Measurements from ENCODE around the gene METTL27. TPM values are rescaled to one million over a fixed set of nuclear protein-coding genes. Genes with fewer than 3 reads are reported as not detected.
"Not testable (repeated sequence)": the region's sequence is repeated elsewhere in the genome, so short reads cannot be mapped to it uniquely, and the experiment has no call there.

The METTL27 gene, protein sequence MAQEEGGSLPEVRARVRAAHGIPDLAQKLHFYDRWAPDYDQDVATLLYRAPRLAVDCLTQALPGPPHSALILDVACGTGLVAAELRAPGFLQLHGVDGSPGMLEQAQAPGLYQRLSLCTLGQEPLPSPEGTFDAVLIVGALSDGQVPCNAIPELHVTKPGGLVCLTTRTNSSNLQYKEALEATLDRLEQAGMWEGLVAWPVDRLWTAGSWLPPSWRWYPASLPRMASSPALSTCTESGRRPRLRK
- polyA plus RNA-seq (ENCODE audit: low read depth in 6 of 6) = 1 to 10 TPM in 3 of 6 donors, under 1 TPM in 1, not detected in 2; 0.61 to 3.9 (median 1.6) TPM

- no peaks in the 10 kb centered on the region for H3K9me3 Mint-ChIP-seq
- H3K4me1 Mint-ChIP-seq = peaks cover 19 to 44% (median 33%) of the 10 kb centered on the region in 3 donors
- no peaks in the 10 kb centered on the region for H3K27me3 Mint-ChIP-seq
- ATAC-seq (ENCODE audit: low read depth in 2 of 2) (peak; percentile 98), DNase-seq (peak; percentile 84)
- peak within 1 kb of the TSS in 4 of 6 donors; percentile 38 to 87 (median 69) for H3K27ac Mint-ChIP-seq
- H3K4me3 Mint-ChIP-seq = peak within 1 kb of the TSS; percentile 78 to 91 (median 88)
- H3K36me3 Mint-ChIP-seq = no peaks in the 10 kb centered on the region
Observed at GRCh38 chr7:73842067-73842976, at the start of gene METTL27. METTL27 (minus strand) TSS chr7:73842516; CDS start chr7:73842140, 376 bp downstream.

DNA sequence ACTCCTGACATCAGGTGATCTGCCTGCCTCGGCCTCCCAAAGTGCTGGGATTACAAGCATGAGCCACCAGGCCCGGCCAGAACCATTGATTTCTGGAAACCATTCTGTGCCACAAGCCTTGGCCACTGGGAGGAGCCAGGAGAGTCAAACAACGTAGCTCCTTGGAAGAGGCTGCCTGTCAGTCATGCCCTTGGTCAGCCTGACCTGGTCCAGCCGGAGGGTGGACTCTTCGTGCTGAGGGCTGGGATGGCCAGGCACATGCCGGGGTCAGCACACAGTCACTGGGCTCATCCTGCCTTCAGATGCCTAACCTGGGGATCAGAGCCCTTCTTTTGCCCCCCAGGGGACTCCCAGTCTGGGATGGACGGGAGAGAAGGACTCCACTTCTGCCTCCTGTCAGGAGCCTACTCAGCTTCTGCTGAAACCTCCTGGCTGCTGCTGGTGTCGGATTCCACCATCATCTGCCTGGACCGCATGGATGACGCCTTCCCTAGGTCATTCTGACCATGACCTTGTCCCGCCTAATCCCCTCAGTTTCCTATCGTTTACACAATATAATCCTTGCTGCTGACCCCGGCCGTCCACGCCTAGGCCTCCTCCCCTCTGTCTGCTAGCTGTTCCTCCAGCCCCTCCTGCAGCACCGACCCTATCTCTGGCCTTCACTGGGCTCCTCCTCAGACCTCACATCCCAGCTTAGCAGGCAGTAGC lies 49.0 kb upstream of the METTL27 start:
- Mint-ChIP-seq H3K27ac (peak overlapping the region in 1 of 6 donors; percentile 77), H3K4me1 (peaks cover 0 to 4% (median 0%) of the 10 kb centered on the region in 3 donors), H3K4me3 (no peak overlapping the region), H3K36me3 (no peaks in the 10 kb centered on the region), H3K27me3 (peaks cover 17 to 50% (median 47%) of the 10 kb centered on the region in 3 donors), H3K9me3 (peaks cover 0 to 11% (median 0%) of the 10 kb centered on the region in 7 donors)
- ATAC-seq (ENCODE audit: low read depth in 2 of 2) = no peak
- DNase-seq = no peak

DNA sequence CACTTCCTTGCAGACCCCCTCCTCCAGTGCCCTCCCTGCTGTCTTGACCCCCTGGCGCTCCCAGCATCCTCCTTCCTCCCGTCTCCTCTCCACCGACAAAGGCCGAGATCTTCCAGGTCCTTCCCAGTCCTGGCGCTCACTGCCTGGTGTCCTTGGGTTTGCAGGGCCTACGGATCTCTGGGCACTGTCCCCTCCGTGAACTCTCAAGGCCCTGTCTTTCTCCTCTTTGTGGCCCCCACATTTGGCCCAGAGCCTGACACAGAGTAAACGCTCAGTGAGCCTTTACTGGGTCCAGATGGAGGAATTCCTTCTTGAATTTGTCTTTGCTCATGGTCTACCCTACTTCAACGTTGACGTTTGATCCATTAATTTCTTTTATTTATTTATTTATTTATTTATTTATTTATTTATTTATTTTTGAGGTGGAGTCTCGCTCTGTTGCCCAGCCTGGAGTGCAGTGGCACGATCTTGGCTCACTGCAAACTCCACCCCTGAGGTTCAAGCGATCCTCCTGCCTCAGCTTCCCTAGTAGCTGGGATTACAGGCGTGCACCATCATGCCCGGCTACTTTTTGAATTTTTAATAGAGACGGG lies 48.3 kb upstream of the METTL27 start:
- H3K27ac Mint-ChIP-seq = no peak overlapping the region
- DNase-seq (no peak), ATAC-seq (ENCODE audit: low read depth in 2 of 2) (no peak)
- H3K4me3 Mint-ChIP-seq = no peak overlapping the region
- peaks cover 0 to 4% (median 0%) of the 10 kb centered on the region in 3 donors for H3K4me1 Mint-ChIP-seq
- peaks cover 21 to 57% (median 53%) of the 10 kb centered on the region in 3 donors for H3K27me3 Mint-ChIP-seq
- H3K36me3 Mint-ChIP-seq = no peaks in the 10 kb centered on the region
- peaks cover 0 to 5% (median 0%) of the 10 kb centered on the region in 7 donors for H3K9me3 Mint-ChIP-seq

DNA sequence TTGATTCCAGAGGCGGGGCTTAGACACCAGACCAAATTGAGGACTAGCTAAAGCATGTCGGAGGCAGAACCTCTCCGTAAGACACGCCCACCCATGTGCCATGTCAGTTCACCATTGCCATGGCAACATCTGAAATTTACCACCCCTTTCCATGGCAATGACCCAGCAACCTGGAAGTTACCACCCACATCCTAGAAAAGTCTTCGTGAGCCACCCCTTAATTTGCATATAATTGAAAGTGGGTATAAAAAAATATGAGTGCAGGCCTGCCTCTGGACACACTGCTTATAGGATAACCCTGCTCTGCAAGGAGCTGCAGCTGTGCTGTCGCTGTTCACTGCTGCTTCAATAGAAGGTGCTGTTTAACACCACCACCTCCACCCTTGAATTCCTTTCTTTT lies 46.6 kb upstream of the METTL27 start:
- H3K4me1 Mint-ChIP-seq = peaks cover 0 to 4% (median 4%) of the 10 kb centered on the region in 3 donors
- ATAC-seq (ENCODE audit: low read depth in 2 of 2) (no peak), DNase-seq (no peak)
- peaks cover 17 to 67% (median 53%) of the 10 kb centered on the region in 3 donors for H3K27me3 Mint-ChIP-seq
- no peak overlapping the region for H3K27ac Mint-ChIP-seq
- H3K36me3 Mint-ChIP-seq = no peaks in the 10 kb centered on the region
- H3K4me3 Mint-ChIP-seq = peak overlapping the region in 1 of 8 donors; percentile 41
- no peaks in the 10 kb centered on the region for H3K9me3 Mint-ChIP-seq

GRCh38 chr7:73887762-73888161 lies 45.4 kb upstream of the METTL27 start:
- no peaks in the 10 kb centered on the region for H3K9me3 Mint-ChIP-seq
- DNase-seq = no peak
- no peak overlapping the region for H3K4me3 Mint-ChIP-seq
- no peak for ATAC-seq (ENCODE audit: low read depth in 2 of 2)
- peaks cover 17 to 65% (median 51%) of the 10 kb centered on the region in 3 donors for H3K27me3 Mint-ChIP-seq
- H3K4me1 Mint-ChIP-seq = peaks cover 0 to 4% (median 4%) of the 10 kb centered on the region in 3 donors
- peak overlapping the region in 1 of 6 donors; percentile 81 for H3K27ac Mint-ChIP-seq
- no peaks in the 10 kb centered on the region for H3K36me3 Mint-ChIP-seq

GRCh38 chr7:73885975-73886798 lies 43.9 kb upstream of the METTL27 start:
- ATAC-seq (ENCODE audit: low read depth in 2 of 2) (no peak), DNase-seq (no peak)
- no peak overlapping the region for H3K27ac Mint-ChIP-seq
- H3K9me3 Mint-ChIP-seq = no peaks in the 10 kb centered on the region
- H3K4me1 Mint-ChIP-seq = peaks cover 0 to 4% (median 4%) of the 10 kb centered on the region in 3 donors
- no peak overlapping the region for H3K4me3 Mint-ChIP-seq
- peaks cover 17 to 62% (median 41%) of the 10 kb centered on the region in 3 donors for H3K27me3 Mint-ChIP-seq
- H3K36me3 Mint-ChIP-seq = no peaks in the 10 kb centered on the region

- no peak overlapping the region for H3K27ac Mint-ChIP-seq
- ATAC-seq (ENCODE audit: low read depth in 2 of 2) (no peak), DNase-seq (no peak)
- H3K9me3 Mint-ChIP-seq = no peaks in the 10 kb centered on the region
- peaks cover 18 to 61% (median 41%) of the 10 kb centered on the region in 3 donors for H3K27me3 Mint-ChIP-seq
- H3K4me1 Mint-ChIP-seq = peaks cover 0 to 4% (median 4%) of the 10 kb centered on the region in 3 donors
- H3K4me3 Mint-ChIP-seq = no peak overlapping the region
- H3K36me3 Mint-ChIP-seq = no peaks in the 10 kb centered on the region
Observed at GRCh38 chr7:73885433-73885974, 43.2 kb upstream of the METTL27 start.

DNA sequence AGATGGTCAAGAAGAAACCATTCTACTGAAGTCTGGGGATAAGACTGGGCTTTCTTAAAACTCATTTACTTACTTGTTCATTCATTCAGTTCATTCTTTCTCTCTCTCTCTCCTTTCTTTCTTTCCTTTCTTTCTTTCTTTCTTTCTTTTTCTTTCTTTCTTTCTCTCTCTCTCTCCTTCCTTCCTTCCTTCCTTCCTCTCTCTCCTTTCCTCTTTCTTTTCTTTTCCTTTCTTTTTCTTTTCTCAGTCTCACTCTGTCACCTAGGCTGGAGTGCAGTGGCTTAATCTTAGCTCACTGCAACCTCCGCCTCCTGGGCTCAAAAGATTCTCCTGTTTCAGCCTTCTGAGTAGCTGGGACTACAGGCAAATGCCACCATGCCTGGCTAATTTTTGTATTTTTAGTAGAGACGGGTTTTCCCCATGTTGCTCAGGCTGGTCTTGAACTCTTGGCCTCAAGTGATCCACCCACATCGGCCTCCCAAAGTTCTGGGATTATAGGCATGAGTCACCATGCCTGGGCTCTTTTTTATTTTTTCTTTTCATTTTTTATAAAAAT lies 42.6 kb upstream of the METTL27 start:
- H3K4me1 Mint-ChIP-seq; H3K27ac Mint-ChIP-seq; H3K4me3 Mint-ChIP-seq; ATAC-seq (ENCODE audit: low read depth in 2 of 2); DNase-seq; H3K9me3 Mint-ChIP-seq; H3K36me3 Mint-ChIP-seq: not testable (repeated sequence)
- peaks cover 22 to 61% (median 41%) of the 10 kb centered on the region in 3 donors for H3K27me3 Mint-ChIP-seq

DNA sequence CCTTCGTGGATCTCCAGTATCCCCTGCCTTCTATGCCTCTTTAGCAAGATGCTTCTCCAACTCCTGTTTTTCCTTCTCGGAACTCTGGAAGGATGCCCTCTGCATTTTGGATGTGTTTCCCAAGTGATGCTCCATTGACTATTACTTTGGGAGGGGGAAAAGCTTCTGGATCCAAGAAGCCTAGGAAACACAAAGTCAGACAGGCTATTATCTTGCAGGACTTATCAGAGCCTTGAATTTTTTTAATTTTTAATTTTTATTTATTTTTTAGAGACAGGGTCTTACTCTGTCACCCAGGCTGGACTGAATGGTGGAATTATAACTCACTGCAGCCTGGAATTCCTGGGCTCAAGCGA lies 39.7 kb upstream of the METTL27 start:
- H3K27ac Mint-ChIP-seq = no peak overlapping the region
- H3K4me1 Mint-ChIP-seq = peaks cover 0 to 4% (median 0%) of the 10 kb centered on the region in 3 donors
- H3K27me3 Mint-ChIP-seq = peaks cover 8 to 48% (median 23%) of the 10 kb centered on the region in 3 donors
- no peaks in the 10 kb centered on the region for H3K9me3 Mint-ChIP-seq
- no peak for ATAC-seq (ENCODE audit: low read depth in 2 of 2)
- no peak for DNase-seq
- H3K36me3 Mint-ChIP-seq = no peaks in the 10 kb centered on the region
- H3K4me3 Mint-ChIP-seq = no peak overlapping the region

- DNase-seq (no peak), ATAC-seq (ENCODE audit: low read depth in 2 of 2) (no peak)
- Mint-ChIP-seq H3K4me3 (no peak overlapping the region), H3K9me3 (no peaks in the 10 kb centered on the region), H3K4me1 (peaks cover 0 to 4% (median 0%) of the 10 kb centered on the region in 3 donors), H3K27ac (no peak overlapping the region), H3K36me3 (no peaks in the 10 kb centered on the region), H3K27me3 (peaks cover 8 to 48% (median 19%) of the 10 kb centered on the region in 3 donors)
Observed at GRCh38 chr7:73881352-73882046, 39.2 kb upstream of the METTL27 start.

GRCh38 chr7:73880755-73881328 lies 38.5 kb upstream of the METTL27 start:
- peaks cover 4 to 47% (median 17%) of the 10 kb centered on the region in 3 donors for H3K27me3 Mint-ChIP-seq
- no peaks in the 10 kb centered on the region for H3K9me3 Mint-ChIP-seq
- no peak for ATAC-seq (ENCODE audit: low read depth in 2 of 2)
- no peak overlapping the region for H3K4me3 Mint-ChIP-seq
- H3K36me3 Mint-ChIP-seq = no peaks in the 10 kb centered on the region
- H3K4me1 Mint-ChIP-seq = peaks cover 0 to 4% (median 0%) of the 10 kb centered on the region in 3 donors
- no peak overlapping the region for H3K27ac Mint-ChIP-seq
- no peak for DNase-seq
